Tibial nerve (tissue), 4 donors: ENCODE measurements around the gene TTC9B.

ENCODE experiments used
- EP300 ChIP-seq, 2 donors: sonication (generic); formaldehyde crosslinking; IDR thresholded peaks; one replicate each; pipeline ENCODE4 v1.6.1; 2017; ENCODE audit warnings: antibody characterized with exemption in 2 of 2, mild to moderate bottlenecking in 1 of 2
- POLR2A ChIP-seq, 2 donors: fragments of 450-650 bp; IDR thresholded peaks; one replicate each; pipeline ENCODE4 v1.6.1; 2017; ENCODE audit warnings: antibody characterized with exemption in 2 of 2, mild to moderate bottlenecking in 2 of 2, moderate library complexity in 2 of 2
- TF ChIP-seq, protein P1 (sequence below), 5 experiments: fragments of 200-600 bp in 3 of 5; fragments of 450-650 bp in 2 of 5; sonication (generic) in 3 of 5; IDR thresholded peaks; one replicate each; pipeline ENCODE4 v1.5.1; 2016 to 2019; ENCODE audit warnings: antibody characterized with exemption in 5 of 5, mild to moderate bottlenecking in 3 of 5, moderate library complexity in 2 of 5

DNA sequence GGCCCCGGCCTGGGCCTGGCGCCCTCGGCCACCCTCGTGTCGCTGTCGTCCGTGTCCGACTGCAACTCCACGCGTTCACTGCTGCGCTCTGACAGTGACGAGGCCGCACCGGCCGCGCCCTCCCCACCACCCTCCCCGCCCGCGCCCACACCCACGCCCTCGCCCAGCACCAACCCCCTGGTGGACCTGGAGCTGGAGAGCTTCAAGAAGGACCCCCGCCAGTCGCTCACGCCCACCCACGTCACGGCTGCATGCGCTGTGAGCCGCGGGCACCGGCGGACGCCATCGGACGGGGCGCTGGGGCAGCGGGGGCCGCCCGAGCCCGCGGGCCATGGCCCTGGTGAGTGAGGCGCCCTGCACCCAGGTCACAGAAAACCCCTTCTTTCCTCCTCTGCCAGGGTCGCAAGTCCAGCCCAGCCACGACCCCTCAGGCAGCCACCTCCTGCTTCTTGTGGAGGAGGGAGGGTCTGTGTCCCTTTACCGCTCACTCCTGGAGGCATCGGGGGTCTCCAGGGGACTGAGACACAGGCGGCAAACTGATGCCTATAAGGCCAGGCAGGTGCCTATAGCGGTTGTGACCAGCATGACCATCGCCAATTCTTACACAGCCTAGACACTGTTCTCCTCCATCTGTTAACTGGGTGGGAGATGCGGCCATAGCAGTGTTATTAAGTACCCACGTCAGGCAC lies 4.2 kb downstream of the TTC9B start:
- TF ChIP-seq POLR2A (IDR thresholded peaks at IDR 0.05) (no peak), EP300 (IDR thresholded peaks at IDR 0.05) (no peak)
- TF ChIP-seq, protein P1, sequence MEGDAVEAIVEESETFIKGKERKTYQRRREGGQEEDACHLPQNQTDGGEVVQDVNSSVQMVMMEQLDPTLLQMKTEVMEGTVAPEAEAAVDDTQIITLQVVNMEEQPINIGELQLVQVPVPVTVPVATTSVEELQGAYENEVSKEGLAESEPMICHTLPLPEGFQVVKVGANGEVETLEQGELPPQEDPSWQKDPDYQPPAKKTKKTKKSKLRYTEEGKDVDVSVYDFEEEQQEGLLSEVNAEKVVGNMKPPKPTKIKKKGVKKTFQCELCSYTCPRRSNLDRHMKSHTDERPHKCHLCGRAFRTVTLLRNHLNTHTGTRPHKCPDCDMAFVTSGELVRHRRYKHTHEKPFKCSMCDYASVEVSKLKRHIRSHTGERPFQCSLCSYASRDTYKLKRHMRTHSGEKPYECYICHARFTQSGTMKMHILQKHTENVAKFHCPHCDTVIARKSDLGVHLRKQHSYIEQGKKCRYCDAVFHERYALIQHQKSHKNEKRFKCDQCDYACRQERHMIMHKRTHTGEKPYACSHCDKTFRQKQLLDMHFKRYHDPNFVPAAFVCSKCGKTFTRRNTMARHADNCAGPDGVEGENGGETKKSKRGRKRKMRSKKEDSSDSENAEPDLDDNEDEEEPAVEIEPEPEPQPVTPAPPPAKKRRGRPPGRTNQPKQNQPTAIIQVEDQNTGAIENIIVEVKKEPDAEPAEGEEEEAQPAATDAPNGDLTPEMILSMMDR (IDR thresholded peaks at IDR 0.05) = no peak
